ENCODE data around the gene ZNF473. TPM values are rescaled to one million over a fixed set of nuclear protein-coding genes. Genes with fewer than 3 reads are reported as not detected.

Gene ZNF473
- total RNA-seq, 1 experiment from 2014 or later = 11.7 TPM

GRCh38 chr19:50051964-50052363 is 26.2 kb downstream of the ZNF473 start:
- no peaks in the 10 kb centered on the region for H3K36me3 ChIP-seq (ENCODE audit: control insufficient read depth, insufficient read depth, low read length)
- ChIA-PET CTCF (interaction anchor here (0.7 kb wide), 1 partner anchor 16 kb away, joined by 3 read pairs; no protein-coding TSS in a partner anchor), POLR2A (no interaction called here)
- H3K9me3 ChIP-seq (ENCODE audit: control insufficient read depth, insufficient read depth, low read depth, low read length) = peaks cover 10% of the 10 kb centered on the region
- no peak for DNase-seq (ENCODE audit: low read depth, low spot score)
- BruUV-seq (replicated peaks) = no TSS peak
- no peaks in the 10 kb centered on the region for H3K4me1 ChIP-seq (ENCODE audit: control insufficient read depth, insufficient read depth, low read length)
- in situ Hi-C loops (cut with HindIII; ENCODE audit: low pct_unique_long_range_greater_than_20kb, low sequenced_read_pairs) = no loop called here
- H3K27me3 ChIP-seq (ENCODE audit: control insufficient read depth, insufficient read depth, low read length) = no peaks in the 10 kb centered on the region
- no peak overlapping the region for H3K27ac ChIP-seq (ENCODE audit: low read length)
- no peak for ATAC-seq
- intact Hi-C loops (cut with micrococcal nuclease; ENCODE audit: unreplicated experiment) = no loop called here
- no peak overlapping the region for H3K4me3 ChIP-seq (ENCODE audit: low read depth in 2 of 2, low read length in 2 of 2)
- TF ChIP-seq SIN3A (IDR thresholded peaks at IDR 0.05; ENCODE audit: borderline replicate concordance, insufficient read depth, low read depth, low read length) (no peak), REST (IDR thresholded peaks at IDR 0.05; ENCODE audit: insufficient read depth in 1 of 2, low read depth in 2 of 2, low read length in 1 of 2) (no peak), POLR2AphosphoS5 (IDR thresholded peaks at IDR 0.05; ENCODE audit: low read depth, low read length) (no peak), CTCF (IDR thresholded peaks at IDR 0.05) (no peak), TCF7L2 (IDR thresholded peaks at IDR 0.05; ENCODE audit: low read depth, low read length) (no peak)

GRCh38 chr19:50053119-50053518 is 27.3 kb downstream of the ZNF473 start:
- no peak for TF ChIP-seq POLR2AphosphoS5 (IDR thresholded peaks at IDR 0.05; ENCODE audit: low read depth, low read length)
- TF ChIP-seq SIN3A (IDR thresholded peaks at IDR 0.05; ENCODE audit: borderline replicate concordance, insufficient read depth, low read depth, low read length) = no peak
- no peak for TF ChIP-seq CTCF (IDR thresholded peaks at IDR 0.05)
- no peak for TF ChIP-seq TCF7L2 (IDR thresholded peaks at IDR 0.05; ENCODE audit: low read depth, low read length)
- TF ChIP-seq REST (IDR thresholded peaks at IDR 0.05; ENCODE audit: insufficient read depth in 1 of 2, low read depth in 2 of 2, low read length in 1 of 2) = no peak
- intact Hi-C loops (cut with micrococcal nuclease; ENCODE audit: unreplicated experiment) = no loop called here
- in situ Hi-C loops (cut with HindIII; ENCODE audit: low pct_unique_long_range_greater_than_20kb, low sequenced_read_pairs) = no loop called here
- no peaks in the 10 kb centered on the region for H3K36me3 ChIP-seq (ENCODE audit: control insufficient read depth, insufficient read depth, low read length)
- no peaks in the 10 kb centered on the region for H3K4me1 ChIP-seq (ENCODE audit: control insufficient read depth, insufficient read depth, low read length)
- DNase-seq (ENCODE audit: low read depth, low spot score) (no peak), ATAC-seq (no peak)
- POLR2A ChIA-PET = interaction anchor here (0.6 kb wide), 1 partner anchor 14 kb away, joined by 4 read pairs; no protein-coding TSS in a partner anchor
- no peaks in the 10 kb centered on the region for H3K27me3 ChIP-seq (ENCODE audit: control insufficient read depth, insufficient read depth, low read length)
- no peak overlapping the region for H3K27ac ChIP-seq (ENCODE audit: low read length)
- CTCF ChIA-PET = interaction anchor here (0.5 kb wide), 1 partner anchor 438 kb away, joined by 7 read pairs; no protein-coding TSS in a partner anchor
- peaks cover 4% of the 10 kb centered on the region; the same call in 1 of the 2 replicates for H3K9me3 ChIP-seq (ENCODE audit: control insufficient read depth, insufficient read depth, low read depth, low read length)
- H3K4me3 ChIP-seq (ENCODE audit: low read depth in 2 of 2, low read length in 2 of 2) = no peak overlapping the region
- no TSS peak for BruUV-seq (replicated peaks)

Measured in Panc1 (cell line).